GM12801 (cell line): ENCODE results near the gene SALL2.

Source experiments
- TF ChIP-seq, protein P1 (sequence below): IDR thresholded peaks from one replicate; pipeline ENCODE4 v1.5.1; 2011; ENCODE audit warnings: control low read depth; ENCODE audit not compliant: insufficient read length; ENCODE audit errors: extremely low read depth

Gene SALL2

GRCh38 chr14:21524575-21525490 lies 1.3 kb downstream of the SALL2 start:
- TF ChIP-seq, protein P1, sequence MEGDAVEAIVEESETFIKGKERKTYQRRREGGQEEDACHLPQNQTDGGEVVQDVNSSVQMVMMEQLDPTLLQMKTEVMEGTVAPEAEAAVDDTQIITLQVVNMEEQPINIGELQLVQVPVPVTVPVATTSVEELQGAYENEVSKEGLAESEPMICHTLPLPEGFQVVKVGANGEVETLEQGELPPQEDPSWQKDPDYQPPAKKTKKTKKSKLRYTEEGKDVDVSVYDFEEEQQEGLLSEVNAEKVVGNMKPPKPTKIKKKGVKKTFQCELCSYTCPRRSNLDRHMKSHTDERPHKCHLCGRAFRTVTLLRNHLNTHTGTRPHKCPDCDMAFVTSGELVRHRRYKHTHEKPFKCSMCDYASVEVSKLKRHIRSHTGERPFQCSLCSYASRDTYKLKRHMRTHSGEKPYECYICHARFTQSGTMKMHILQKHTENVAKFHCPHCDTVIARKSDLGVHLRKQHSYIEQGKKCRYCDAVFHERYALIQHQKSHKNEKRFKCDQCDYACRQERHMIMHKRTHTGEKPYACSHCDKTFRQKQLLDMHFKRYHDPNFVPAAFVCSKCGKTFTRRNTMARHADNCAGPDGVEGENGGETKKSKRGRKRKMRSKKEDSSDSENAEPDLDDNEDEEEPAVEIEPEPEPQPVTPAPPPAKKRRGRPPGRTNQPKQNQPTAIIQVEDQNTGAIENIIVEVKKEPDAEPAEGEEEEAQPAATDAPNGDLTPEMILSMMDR = no peak

GRCh38 chr14:21523203-21523602 lies 2.9 kb downstream of the SALL2 start:
- TF ChIP-seq, protein P1 = no peak

DNA sequence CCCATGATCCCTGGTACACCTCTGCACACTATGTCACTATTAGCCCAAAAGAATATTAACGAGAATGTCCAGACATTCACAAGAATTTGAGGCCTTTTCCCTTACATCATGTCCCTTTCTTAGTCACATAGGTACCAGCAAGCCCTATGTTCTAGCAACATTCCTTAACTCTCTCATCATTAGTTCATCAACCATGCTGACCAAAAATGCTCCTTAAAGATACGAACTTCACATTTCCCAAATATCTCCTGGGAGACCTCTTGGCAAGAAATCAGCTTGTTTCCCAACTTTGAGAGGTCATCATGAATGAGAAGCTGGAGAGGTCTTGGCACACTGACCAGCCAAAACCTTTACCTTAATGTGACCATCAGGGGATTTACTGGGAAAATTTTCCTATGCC lies 4.6 kb downstream of the SALL2 start:
- TF ChIP-seq, protein P1 = no peak

- TF ChIP-seq, protein P1 = no peak
These were observed 5.4 kb downstream of the SALL2 start for GRCh38 chr14:21520767-21521166.

GRCh38 chr14:21518725-21519124 lies 7.4 kb downstream of the SALL2 start:
- TF ChIP-seq, protein P1 = no peak

GRCh38 chr14:21514341-21514740 lies 11.8 kb downstream of the SALL2 start:
- TF ChIP-seq, protein P1 = no peak

DNA sequence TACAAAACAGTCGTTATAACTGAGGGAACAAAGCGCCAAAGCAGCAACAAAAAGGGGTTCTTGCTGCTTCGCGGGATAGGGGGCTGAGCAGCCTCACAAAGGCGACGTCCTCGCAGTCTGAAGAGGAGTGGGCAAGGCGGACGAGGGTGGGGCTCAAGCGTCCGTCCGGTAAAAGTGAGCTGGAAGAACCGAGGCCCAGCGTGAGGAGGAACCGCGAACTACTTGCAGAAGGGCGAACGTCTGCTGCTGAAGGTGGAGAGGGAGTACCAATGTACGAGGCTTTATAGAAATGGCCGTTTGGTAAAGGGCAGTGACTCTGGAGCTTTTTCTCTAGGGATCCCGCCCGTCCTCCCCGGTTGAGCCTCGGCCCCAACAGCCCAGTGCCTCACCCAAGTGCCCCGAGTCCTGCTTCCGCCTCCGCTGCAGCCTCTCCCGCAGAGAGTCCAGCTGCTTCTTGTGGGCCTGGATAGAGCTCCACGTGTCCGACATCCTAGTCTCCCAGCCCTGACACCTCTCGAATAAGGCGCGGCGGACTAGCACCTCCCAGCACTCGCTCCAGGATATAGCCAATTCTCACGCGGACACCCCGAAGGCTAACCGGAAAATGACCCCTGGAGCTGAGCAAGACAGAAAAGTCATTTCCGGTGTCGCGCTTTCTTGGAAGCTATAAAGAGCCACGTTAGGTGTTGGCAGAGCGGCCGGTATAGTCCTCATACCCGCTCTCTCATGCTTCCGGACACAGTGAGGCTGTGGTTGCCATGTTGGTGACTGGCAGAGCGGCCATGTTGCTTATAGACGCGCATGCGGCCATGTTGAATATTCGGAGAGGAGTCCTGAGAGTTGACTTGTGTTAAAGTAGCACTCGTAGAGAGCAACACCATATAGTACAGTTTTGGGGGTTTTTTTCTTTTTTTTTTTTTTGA lies 15.2 kb downstream of the SALL2 start, which contains the start of gene METTL3:
Gene METTL3 (minus strand): TSS at position 606 of the 923 bp plus-strand sequence. CDS start 117 bp downstream, at position 489.
- TF ChIP-seq, protein P1 = no peak
